GM12875 (cell line): ENCODE data around the gene SMAD5.

ENCODE experiments used
- H3K4me3 ChIP-seq: one replicate; pipeline ENCODE4 v1.5.1; 2011; ENCODE audit warnings: low read depth, low read length, control low read depth
- TF ChIP-seq, protein P1 (sequence below): IDR thresholded peaks from 2 replicates; pipeline ENCODE4 v1.5.1; 2011; ENCODE audit warnings: low read depth, mild to moderate bottlenecking, control low read depth, inconsistent platforms, low read length, moderate library complexity, borderline replicate concordance; ENCODE audit not compliant: insufficient read depth

Gene SMAD5

DNA sequence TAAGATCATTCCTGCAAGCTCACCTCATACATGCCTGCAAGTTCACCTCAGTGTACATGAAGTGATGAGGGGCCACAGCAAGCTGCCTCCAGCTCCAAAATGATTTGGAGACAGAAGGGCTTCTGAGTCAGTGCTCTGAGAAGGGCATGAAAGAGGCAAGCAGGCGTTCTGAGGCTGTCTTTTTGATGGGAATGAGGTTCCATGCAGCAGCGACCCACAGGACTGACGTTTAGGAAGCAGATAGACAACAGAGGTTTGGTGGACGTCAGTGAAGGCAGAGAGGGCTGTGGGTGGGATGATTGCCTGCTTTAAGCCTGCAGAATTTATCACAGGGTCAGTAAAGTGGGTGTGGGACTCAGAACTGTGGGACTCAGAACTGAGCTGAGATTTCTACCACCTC is 69.2 kb downstream of the SMAD5 start:
- TF ChIP-seq, protein P1, sequence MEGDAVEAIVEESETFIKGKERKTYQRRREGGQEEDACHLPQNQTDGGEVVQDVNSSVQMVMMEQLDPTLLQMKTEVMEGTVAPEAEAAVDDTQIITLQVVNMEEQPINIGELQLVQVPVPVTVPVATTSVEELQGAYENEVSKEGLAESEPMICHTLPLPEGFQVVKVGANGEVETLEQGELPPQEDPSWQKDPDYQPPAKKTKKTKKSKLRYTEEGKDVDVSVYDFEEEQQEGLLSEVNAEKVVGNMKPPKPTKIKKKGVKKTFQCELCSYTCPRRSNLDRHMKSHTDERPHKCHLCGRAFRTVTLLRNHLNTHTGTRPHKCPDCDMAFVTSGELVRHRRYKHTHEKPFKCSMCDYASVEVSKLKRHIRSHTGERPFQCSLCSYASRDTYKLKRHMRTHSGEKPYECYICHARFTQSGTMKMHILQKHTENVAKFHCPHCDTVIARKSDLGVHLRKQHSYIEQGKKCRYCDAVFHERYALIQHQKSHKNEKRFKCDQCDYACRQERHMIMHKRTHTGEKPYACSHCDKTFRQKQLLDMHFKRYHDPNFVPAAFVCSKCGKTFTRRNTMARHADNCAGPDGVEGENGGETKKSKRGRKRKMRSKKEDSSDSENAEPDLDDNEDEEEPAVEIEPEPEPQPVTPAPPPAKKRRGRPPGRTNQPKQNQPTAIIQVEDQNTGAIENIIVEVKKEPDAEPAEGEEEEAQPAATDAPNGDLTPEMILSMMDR, result no peak
- H3K4me3 ChIP-seq, result no peak overlapping the region

DNA sequence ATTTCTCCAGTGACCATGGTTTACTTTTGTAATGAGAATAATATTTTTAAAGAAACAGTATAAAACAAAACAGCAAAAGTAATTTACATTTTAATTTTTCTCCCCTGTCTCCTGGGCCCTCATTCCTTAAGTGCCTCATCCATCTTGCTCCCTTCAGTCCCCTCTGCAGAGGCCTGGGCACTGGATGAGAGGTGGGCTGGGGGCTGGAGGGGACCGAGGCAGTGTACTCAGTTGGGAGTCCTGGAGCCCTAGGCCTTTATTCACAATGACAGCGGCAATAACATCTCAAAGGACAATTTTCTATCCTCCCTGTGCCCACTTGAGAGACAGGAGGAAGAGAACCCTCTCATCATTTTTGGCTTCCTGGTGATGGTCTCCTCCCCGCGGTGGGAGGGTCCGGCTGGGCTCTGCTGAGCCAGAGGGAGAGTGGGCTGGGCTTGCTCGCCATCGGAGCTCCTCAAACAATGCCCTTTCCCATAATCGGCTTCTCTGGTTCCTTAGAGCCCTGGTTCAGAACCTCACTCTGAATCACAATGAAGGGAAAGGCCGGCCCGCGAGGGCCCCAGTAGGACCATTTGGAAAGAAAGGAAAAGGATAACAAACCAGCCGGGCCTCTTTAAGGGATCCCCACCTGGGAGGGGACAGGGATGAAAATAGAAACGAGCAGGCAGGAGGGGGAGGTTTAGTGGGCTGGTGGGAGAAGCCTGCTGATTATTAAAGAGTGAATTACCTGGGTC is 70.0 kb downstream of the SMAD5 start:
- H3K4me3 ChIP-seq, result no peak overlapping the region
- TF ChIP-seq, protein P1, result no peak

DNA sequence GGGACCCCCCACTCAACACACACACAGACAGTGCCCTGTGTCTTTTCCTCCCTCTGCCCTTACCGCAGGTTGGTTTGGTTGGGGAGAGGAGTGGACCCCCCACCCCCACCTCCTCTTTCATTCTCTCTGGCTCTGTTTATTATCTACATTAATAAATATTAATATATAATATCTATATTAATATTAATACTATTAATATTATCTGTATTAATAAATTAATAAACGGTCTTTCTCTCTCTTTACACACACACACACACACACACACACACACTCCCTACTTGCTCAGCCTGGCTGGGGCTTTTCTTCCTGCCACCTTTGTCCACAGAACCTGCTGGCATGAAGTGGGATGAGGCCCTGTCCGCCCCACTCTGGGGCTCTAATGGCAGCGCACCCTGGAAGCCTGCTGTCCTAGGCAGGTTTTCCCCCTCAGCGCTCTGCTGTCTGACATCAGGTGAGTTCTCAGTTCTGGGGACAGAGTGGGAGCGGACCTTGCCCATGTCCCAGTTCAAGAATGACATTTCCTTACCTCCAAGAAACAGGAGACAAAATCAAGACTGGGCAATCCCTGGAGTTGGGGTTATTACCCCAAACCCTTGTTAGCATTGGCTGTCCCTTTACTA is 70.8 kb downstream of the SMAD5 start:
- no peak overlapping the region for H3K4me3 ChIP-seq
- TF ChIP-seq, protein P1, result no peak

DNA sequence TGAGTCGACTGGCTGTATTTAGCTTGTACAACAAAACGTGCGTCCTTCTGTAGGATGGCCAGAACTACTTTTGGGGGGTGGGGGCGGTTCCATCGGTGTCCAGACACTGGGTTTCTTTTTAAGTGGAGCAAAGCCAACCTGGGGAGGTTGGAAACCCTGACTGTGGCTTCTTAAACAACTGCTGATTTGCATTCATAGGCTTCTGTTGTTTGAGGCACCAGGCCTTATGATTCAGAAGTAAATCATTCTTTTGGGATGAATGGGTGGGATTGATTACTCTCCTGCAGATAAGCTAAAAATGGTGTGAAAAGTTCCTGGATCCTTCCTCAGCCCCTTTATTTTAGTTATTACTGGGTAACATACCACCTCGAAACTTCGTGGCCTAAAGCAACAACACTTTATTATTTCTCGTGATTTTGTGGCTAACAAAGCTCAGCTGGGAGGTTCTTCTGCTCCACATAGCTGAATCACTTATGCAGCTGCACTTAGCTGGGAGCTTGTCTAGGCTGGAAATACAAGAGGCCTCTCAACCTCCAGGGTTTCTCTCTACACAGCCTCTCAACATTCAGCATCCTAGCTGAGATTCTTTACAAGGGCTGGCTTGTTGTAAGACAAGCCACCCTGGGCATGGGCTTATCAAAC is 72.5 kb downstream of the SMAD5 start:
- TF ChIP-seq, protein P1, result no peak
- no peak overlapping the region for H3K4me3 ChIP-seq

DNA sequence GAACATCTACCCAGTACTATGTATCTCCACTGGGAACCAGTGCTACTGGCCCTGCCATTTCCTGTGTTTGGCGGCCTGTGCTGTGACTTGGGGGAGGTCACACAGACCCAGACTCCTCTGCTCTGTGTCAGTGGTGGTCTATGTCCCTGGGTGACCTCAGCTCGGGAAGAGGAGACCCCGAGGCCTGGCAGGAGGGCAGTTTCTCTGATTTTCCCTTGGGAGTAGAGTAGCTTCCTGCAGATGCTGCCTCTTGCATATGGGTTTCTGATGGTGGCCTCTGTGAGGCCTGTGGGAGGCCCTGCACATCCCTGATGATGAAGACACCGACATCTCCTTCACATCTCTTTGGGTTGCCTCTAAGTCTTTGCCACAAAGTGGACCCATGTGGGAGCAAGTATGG is 73.3 kb downstream of the SMAD5 start:
- TF ChIP-seq, protein P1, result no peak
- no peak overlapping the region for H3K4me3 ChIP-seq

DNA sequence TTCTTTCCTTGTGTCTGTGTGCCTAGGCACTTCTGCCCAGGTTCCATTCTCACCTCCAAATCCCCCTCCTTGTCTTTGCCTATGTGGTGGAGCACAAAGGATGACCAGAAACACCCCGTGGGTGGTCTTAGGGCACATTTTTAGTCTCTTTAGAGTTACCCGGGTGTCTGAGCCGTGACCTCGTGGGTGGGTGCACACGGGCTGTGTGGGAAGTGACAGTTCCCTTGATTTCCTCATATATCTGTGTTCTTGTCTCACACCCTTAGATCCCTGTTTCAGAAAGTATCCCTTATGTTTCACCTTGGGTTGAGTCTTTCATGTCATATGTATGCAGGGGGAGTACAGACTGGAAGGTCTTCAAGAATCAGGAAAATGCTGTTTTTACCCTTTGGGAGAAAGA is 73.7 kb downstream of the SMAD5 start:
- H3K4me3 ChIP-seq, result no peak overlapping the region
- TF ChIP-seq, protein P1, result no peak

DNA sequence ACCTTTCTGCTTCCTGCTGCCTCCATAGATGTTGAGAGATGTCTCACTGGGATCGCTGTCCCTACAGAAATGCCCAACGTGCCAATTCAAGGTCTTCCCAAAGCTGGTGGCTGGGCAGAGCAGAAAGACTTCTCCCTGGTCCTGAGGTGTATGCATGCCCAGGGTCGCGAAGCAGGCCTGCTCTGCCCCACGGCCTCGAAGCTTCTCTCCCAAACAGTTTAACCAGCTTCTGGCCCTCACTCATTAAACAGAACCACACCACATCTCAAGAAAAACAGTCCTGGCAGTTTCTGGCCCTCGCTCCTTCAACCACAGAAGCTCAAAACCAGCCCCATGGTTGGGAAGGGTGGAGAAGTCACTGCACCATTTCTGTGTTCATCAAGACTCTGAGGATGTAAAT is 75.0 kb downstream of the SMAD5 start:
- TF ChIP-seq, protein P1, result no peak

More for the DNA sequence above, 75.0 kb downstream of the SMAD5 start:
- H3K4me3 ChIP-seq, result no peak overlapping the region
